HEK293T (cell line): Measurements from ENCODE around the gene DLEU7.

Experiments used
- BHLHE40 ChIP-seq: fragments of 450-650 bp; IDR thresholded peaks from 2 replicates; pipeline ENCODE4 v1.6.1; 2016; ENCODE audit warnings: mild to moderate bottlenecking, moderate library complexity, borderline replicate concordance
- ELF4 ChIP-seq: fragments of 450-650 bp; IDR thresholded peaks from 2 replicates; pipeline ENCODE4 v1.6.1; 2017; ENCODE audit warnings: antibody characterized with exemption
- FOXA1 ChIP-seq: fragments of 450-650 bp; IDR thresholded peaks from 2 replicates; pipeline ENCODE4 v1.6.1; 2016; ENCODE audit warnings: mild to moderate bottlenecking
- FOXK2 ChIP-seq: fragments of 450-650 bp; IDR thresholded peaks from 2 replicates; pipeline ENCODE4 v1.6.1; 2016; ENCODE audit warnings: mild to moderate bottlenecking
- FOXM1 ChIP-seq: fragments of 450-650 bp; IDR thresholded peaks from 2 replicates; pipeline ENCODE4 v1.6.1; 2017; ENCODE audit warnings: mild to moderate bottlenecking, borderline replicate concordance
- LEF1 ChIP-seq: fragments of 450-650 bp; IDR thresholded peaks from 2 replicates; pipeline ENCODE4 v1.6.1; 2017; ENCODE audit warnings: mild to moderate bottlenecking, borderline replicate concordance
- NFRKB ChIP-seq: fragments of 450-650 bp; IDR thresholded peaks from 2 replicates; pipeline ENCODE4 v1.6.1; 2016; ENCODE audit warnings: mild to moderate bottlenecking, moderate library complexity
- SP1 ChIP-seq: fragments of 450-650 bp; IDR thresholded peaks from 2 replicates; pipeline ENCODE4 v1.6.1; 2017
- SUZ12 ChIP-seq: fragments of 450-650 bp; IDR thresholded peaks from 2 replicates; pipeline ENCODE4 v1.6.1; 2016; ENCODE audit warnings: mild to moderate bottlenecking

- TF ChIP-seq FOXA1 (no peak), BHLHE40 (no peak), NFRKB (no peak), SUZ12 (no peak), FOXK2 (no peak), LEF1 (no peak), ELF4 (no peak), FOXM1 (no peak), SP1 (no peak)
These were observed 32.5 kb downstream of the DLEU7 start for GRCh38 chr13:50810998-50811397.
